ENCODE results near the gene GCH1.

GCH1 gene

GRCh38 chr14:54864526-54864925 lies 38.1 kb downstream of the GCH1 start:
- no peak for FAIRE-seq

- FAIRE-seq: no peak
Measured at GRCh38 chr14:54857830-54858269, 44.8 kb downstream of the GCH1 start.

GRCh38 chr14:54856152-54856551 lies 46.5 kb downstream of the GCH1 start:
- no peak for FAIRE-seq

GRCh38 chr14:54854181-54854580 lies 48.4 kb downstream of the GCH1 start:
- no peak for FAIRE-seq

- FAIRE-seq: no peak
Measured at GRCh38 chr14:54853339-54853738, 49.3 kb downstream of the GCH1 start.

GRCh38 chr14:54852215-54852614 lies 50.4 kb downstream of the GCH1 start:
- FAIRE-seq: no peak

- FAIRE-seq: no peak
Measured at GRCh38 chr14:54848910-54849309, 53.7 kb downstream of the GCH1 start.

GRCh38 chr14:54845641-54846040 lies 57.0 kb downstream of the GCH1 start:
- no peak for FAIRE-seq

- FAIRE-seq: no peak
Measured at GRCh38 chr14:54844479-54844878, 58.1 kb downstream of the GCH1 start.

GRCh38 chr14:54840798-54841197 lies 61.8 kb downstream of the GCH1 start:
- no peak for FAIRE-seq

- no peak for FAIRE-seq
Measured at GRCh38 chr14:54840336-54840735, 62.3 kb downstream of the GCH1 start.

GRCh38 chr14:54839701-54840119 lies 62.9 kb downstream of the GCH1 start:
- no peak for FAIRE-seq

- FAIRE-seq: no peak
Measured at GRCh38 chr14:54838931-54839512, 63.6 kb downstream of the GCH1 start.

- no peak for FAIRE-seq
Measured at GRCh38 chr14:54837508-54838149, 65.0 kb downstream of the GCH1 start.

GRCh38 chr14:54836231-54836630 lies 66.4 kb downstream of the GCH1 start:
- no peak for FAIRE-seq

GRCh38 chr14:54834727-54835126 lies 67.9 kb downstream of the GCH1 start:
- FAIRE-seq: no peak

GRCh38 chr14:54834081-54834480 lies 68.5 kb downstream of the GCH1 start:
- FAIRE-seq: no peak

GRCh38 chr14:54830650-54831049 lies 72.0 kb downstream of the GCH1 start:
- FAIRE-seq: no peak

GRCh38 chr14:54829486-54830224 lies 73.0 kb downstream of the GCH1 start:
- FAIRE-seq: no peak

- FAIRE-seq: no peak
Measured at GRCh38 chr14:54828037-54828436, 74.6 kb downstream of the GCH1 start.

GRCh38 chr14:54823757-54824549 lies 78.7 kb downstream of the GCH1 start:
- FAIRE-seq: no peak

GRCh38 chr14:54822685-54823084 lies 79.9 kb downstream of the GCH1 start:
- FAIRE-seq: no peak

Data from colon (tissue), 2 donors.